ENCODE data around the gene TCIRG1. TPM values are rescaled to one million over a fixed set of nuclear protein-coding genes. Genes with fewer than 3 reads are reported as not detected.

Gene TCIRG1
- total RNA-seq, 1 donor from 2014 or later: 121 TPM

DNA sequence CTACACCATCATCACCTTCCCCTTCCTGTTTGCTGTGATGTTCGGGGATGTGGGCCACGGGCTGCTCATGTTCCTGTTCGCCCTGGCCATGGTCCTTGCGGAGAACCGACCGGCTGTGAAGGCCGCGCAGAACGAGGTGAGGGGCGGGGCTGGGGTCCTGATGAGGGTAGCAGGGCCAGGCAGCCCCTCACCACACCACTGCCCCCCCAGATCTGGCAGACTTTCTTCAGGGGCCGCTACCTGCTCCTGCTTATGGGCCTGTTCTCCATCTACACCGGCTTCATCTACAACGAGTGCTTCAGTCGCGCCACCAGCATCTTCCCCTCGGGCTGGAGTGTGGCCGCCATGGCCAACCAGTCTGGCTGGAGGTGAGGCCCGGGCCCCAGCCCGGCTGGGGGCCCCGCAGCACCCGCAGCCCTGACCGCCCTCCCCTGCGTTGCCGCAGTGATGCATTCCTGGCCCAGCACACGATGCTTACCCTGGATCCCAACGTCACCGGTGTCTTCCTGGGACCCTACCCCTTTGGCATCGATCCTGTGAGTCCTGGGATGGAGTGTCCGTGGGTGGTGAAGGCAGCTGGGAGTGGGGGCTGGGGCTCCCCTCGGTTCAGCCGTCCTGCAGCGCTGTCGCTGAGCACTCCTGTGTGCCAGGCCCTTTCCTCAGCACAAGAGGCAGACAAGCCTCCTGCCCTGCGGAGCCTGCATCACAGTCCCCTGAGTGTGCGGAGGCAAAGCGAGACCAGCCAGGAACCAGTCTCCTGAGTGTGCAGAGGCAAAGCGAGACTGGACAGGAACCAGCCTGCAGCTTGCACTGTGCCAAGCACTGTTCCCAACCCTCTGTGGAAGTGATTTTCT, 8.8 kb downstream of the TCIRG1 start:
- Histone ChIP-seq H3K27ac (no peak overlapping the region), H3K4me3 (no peak overlapping the region), H3K9me3 (no peaks in the 10 kb centered on the region), H3K36me3 (peaks cover 0 to 28% of the 10 kb centered on the region in 2 donors), H3K4me1 (peaks cover 20% of the 10 kb centered on the region), H3K27me3 (no peaks in the 10 kb centered on the region)
- intact Hi-C loops (cut with DNase I): no loop called here
- TF ChIP-seq POLR2AphosphoS5 (IDR thresholded peaks at IDR 0.05; ENCODE audit: insufficient read depth in 1 of 2, low read depth in 1 of 2) (no peak), POLR2A (IDR thresholded peaks at IDR 0.05) (no peak)
- TF ChIP-seq, protein P1, sequence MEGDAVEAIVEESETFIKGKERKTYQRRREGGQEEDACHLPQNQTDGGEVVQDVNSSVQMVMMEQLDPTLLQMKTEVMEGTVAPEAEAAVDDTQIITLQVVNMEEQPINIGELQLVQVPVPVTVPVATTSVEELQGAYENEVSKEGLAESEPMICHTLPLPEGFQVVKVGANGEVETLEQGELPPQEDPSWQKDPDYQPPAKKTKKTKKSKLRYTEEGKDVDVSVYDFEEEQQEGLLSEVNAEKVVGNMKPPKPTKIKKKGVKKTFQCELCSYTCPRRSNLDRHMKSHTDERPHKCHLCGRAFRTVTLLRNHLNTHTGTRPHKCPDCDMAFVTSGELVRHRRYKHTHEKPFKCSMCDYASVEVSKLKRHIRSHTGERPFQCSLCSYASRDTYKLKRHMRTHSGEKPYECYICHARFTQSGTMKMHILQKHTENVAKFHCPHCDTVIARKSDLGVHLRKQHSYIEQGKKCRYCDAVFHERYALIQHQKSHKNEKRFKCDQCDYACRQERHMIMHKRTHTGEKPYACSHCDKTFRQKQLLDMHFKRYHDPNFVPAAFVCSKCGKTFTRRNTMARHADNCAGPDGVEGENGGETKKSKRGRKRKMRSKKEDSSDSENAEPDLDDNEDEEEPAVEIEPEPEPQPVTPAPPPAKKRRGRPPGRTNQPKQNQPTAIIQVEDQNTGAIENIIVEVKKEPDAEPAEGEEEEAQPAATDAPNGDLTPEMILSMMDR (IDR thresholded peaks at IDR 0.05): no peak
- DNase-seq (ENCODE audit: extremely low spot score in 2 of 2): no peak

DNA sequence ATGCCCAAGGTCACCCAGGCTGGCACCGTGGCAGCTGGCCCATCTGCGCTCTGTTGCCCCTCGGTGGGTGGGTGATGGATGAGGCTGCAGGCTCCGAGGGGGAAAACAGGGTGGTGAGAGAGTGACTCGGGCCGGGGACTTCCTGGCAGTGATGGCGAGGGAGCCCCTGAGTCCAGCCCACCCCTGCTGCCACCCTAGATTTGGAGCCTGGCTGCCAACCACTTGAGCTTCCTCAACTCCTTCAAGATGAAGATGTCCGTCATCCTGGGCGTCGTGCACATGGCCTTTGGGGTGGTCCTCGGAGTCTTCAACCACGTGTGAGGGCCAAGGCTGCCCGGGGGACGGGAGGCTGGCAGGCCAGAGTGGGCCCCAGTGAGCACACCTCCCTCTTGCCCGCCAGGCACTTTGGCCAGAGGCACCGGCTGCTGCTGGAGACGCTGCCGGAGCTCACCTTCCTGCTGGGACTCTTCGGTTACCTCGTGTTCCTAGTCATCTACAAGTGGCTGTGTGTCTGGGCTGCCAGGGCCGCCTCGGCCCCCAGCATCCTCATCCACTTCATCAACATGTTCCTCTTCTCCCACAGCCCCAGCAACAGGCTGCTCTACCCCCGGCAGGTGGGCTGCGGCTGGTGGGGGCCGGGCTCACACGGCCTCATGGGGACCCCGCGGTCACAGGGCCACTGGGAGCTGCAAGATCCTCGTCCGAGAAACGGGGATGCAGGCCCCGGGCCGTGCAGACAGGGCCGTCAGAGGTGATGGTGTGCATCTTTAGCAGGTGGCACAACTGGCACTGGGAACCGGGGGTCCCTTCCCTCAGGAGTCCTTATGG, 10.1 kb downstream of the TCIRG1 start:
- H3K9me3 ChIP-seq: no peaks in the 10 kb centered on the region
- TF ChIP-seq POLR2A (IDR thresholded peaks at IDR 0.05): no peak
- TF ChIP-seq, protein P1 (IDR thresholded peaks at IDR 0.05): no peak
- TF ChIP-seq POLR2AphosphoS5 (IDR thresholded peaks at IDR 0.05; ENCODE audit: insufficient read depth in 1 of 2, low read depth in 1 of 2): no peak
- intact Hi-C loops (cut with DNase I): no loop called here
- no peak for DNase-seq (ENCODE audit: extremely low spot score in 2 of 2)
- peaks cover 9% of the 10 kb centered on the region for H3K4me1 ChIP-seq
- no peak overlapping the region for H3K27ac ChIP-seq
- H3K36me3 ChIP-seq: peaks cover 0 to 28% of the 10 kb centered on the region in 2 donors
- no peak overlapping the region for H3K4me3 ChIP-seq
- H3K27me3 ChIP-seq: no peaks in the 10 kb centered on the region

DNA sequence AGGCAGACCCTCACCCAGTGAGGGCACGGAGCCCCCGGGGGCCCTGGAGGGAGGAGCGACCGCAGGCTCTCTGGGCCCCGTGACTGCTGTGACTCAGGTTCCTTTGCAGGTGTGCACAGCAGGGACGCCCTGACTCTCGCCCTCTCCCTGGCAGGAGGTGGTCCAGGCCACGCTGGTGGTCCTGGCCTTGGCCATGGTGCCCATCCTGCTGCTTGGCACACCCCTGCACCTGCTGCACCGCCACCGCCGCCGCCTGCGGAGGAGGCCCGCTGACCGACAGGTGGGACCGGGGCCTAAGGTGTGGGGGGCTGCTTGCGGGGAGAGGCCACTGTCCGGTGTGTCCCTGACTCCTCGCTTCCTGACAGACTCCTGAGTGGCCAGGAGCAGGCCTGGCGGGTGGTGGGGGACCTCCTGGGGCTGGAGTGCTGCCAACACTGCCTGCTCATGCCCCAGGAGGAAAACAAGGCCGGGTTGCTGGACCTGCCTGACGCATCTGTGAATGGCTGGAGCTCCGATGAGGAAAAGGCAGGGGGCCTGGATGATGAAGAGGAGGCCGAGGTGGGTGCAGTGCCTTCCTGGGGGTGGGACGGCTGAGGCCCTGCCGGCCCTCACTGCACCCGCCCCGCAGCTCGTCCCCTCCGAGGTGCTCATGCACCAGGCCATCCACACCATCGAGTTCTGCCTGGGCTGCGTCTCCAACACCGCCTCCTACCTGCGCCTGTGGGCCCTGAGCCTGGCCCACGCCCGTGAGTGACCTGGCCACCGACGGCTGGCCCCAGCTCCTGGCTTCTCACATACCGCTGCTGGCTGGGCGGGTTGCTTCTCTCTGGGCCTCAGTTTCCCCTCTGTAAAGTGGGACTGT, 10.9 kb downstream of the TCIRG1 start:
- no peak for DNase-seq (ENCODE audit: extremely low spot score in 2 of 2)
- no peaks in the 10 kb centered on the region for H3K27me3 ChIP-seq
- peaks cover 0 to 25% of the 10 kb centered on the region in 2 donors for H3K36me3 ChIP-seq
- peaks cover under 1% of the 10 kb centered on the region for H3K4me1 ChIP-seq
- no peaks in the 10 kb centered on the region for H3K9me3 ChIP-seq
- TF ChIP-seq POLR2A (IDR thresholded peaks at IDR 0.05): no peak
- TF ChIP-seq, protein P1 (IDR thresholded peaks at IDR 0.05): no peak
- TF ChIP-seq POLR2AphosphoS5 (IDR thresholded peaks at IDR 0.05; ENCODE audit: insufficient read depth in 1 of 2, low read depth in 1 of 2): no peak
- H3K4me3 ChIP-seq: no peak overlapping the region
- no peak overlapping the region for H3K27ac ChIP-seq
- intact Hi-C loops (cut with DNase I): no loop called here

DNA sequence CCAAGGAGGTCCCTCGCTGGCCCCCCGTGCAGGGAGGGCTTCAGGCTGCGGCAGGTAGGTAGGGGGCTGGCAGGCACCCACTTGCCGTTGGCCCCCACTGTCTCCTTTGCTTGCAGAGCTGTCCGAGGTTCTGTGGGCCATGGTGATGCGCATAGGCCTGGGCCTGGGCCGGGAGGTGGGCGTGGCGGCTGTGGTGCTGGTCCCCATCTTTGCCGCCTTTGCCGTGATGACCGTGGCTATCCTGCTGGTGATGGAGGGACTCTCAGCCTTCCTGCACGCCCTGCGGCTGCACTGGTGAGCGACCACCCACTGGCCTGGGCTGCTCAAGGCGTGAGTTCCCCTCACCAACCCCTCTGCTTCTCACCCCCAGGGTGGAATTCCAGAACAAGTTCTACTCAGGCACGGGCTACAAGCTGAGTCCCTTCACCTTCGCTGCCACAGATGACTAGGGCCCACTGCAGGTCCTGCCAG, 11.6 kb downstream of the TCIRG1 start:
- DNase-seq (ENCODE audit: extremely low spot score in 2 of 2): no peak
- H3K36me3 ChIP-seq: peaks cover 0 to 21% of the 10 kb centered on the region in 2 donors
- H3K4me3 ChIP-seq: no peak overlapping the region
- H3K27ac ChIP-seq: no peak overlapping the region
- intact Hi-C loops (cut with DNase I): no loop called here
- H3K27me3 ChIP-seq: no peaks in the 10 kb centered on the region
- H3K4me1 ChIP-seq: no peaks in the 10 kb centered on the region
- no peaks in the 10 kb centered on the region for H3K9me3 ChIP-seq
- TF ChIP-seq, protein P1 (IDR thresholded peaks at IDR 0.05): no peak
- TF ChIP-seq POLR2A (IDR thresholded peaks at IDR 0.05) (no peak), POLR2AphosphoS5 (IDR thresholded peaks at IDR 0.05; ENCODE audit: insufficient read depth in 1 of 2, low read depth in 1 of 2) (no peak)
